Loucy (cell line): ENCODE data around the gene EFCC1.

Experiments
- H2AFZ ChIP-seq: fragments of 200-600 bp; sonication (generic); 2 replicates; pipeline ENCODE4 v1.6.0; 2016; ENCODE audit warnings: antibody characterized with exemption, mild to moderate bottlenecking, low read length, moderate library complexity
- H3F3A ChIP-seq: fragments of 200-600 bp; 2 replicates; pipeline ENCODE4 v1.6.0; 2016; ENCODE audit warnings: antibody characterized with exemption, low read depth, mild to moderate bottlenecking
- H3K27me3 ChIP-seq: fragments of 200-600 bp; sonication (generic); 2 replicates; pipeline ENCODE4 v1.6.1; 2014; ENCODE audit warnings: low read length, mild to moderate bottlenecking; ENCODE audit not compliant: insufficient read depth, poor library complexity, severe bottlenecking
- H3K36me3 ChIP-seq: fragments of 200-600 bp; sonication (generic); 2 replicates; pipeline ENCODE4 v1.6.1; 2016; ENCODE audit warnings: low read length; ENCODE audit not compliant: insufficient read depth
- H3K4me1 ChIP-seq: fragments of 200-600 bp; sonication (generic); 2 replicates; pipeline ENCODE4 v1.5.1; 2014; ENCODE audit warnings: low read length, mild to moderate bottlenecking; ENCODE audit not compliant: insufficient read depth, poor library complexity, severe bottlenecking
- H3K4me2 ChIP-seq: fragments of 200-600 bp; sonication (generic); 2 replicates; pipeline ENCODE4 v1.6.0; 2014; ENCODE audit warnings: antibody characterized with exemption, low read length, low read depth, mild to moderate bottlenecking; ENCODE audit not compliant: poor library complexity, severe bottlenecking
- H3K4me3 ChIP-seq: fragments of 200-600 bp; sonication (generic); 2 replicates; pipeline ENCODE4 v1.5.1; 2014; ENCODE audit warnings: low read length, mild to moderate bottlenecking, mixed read lengths; ENCODE audit not compliant: poor library complexity, severe bottlenecking
- H3K79me2 ChIP-seq: fragments of 200-600 bp; sonication (generic); 2 replicates; pipeline ENCODE4 v1.6.1; 2014; ENCODE audit warnings: low read length; ENCODE audit not compliant: insufficient read depth
- H3K9ac ChIP-seq: fragments of 200-600 bp; sonication (generic); 2 replicates; pipeline ENCODE4 v1.6.0; 2014; ENCODE audit warnings: mild to moderate bottlenecking, low read depth, low read length, moderate library complexity; ENCODE audit not compliant: poor library complexity, severe bottlenecking
- H3K9me2 ChIP-seq: fragments of 200-600 bp; sonication (generic); replicated peaks from 2 replicates; pipeline ENCODE4 v1.6.1; 2016; ENCODE audit warnings: low read depth, low read length, mixed read lengths
- H3K9me3 ChIP-seq: fragments of 200-600 bp; sonication (generic); 2 replicates; pipeline ENCODE4 v1.6.1; 2014; ENCODE audit warnings: mild to moderate bottlenecking, antibody characterized with exemption, low read length, low read depth; ENCODE audit not compliant: insufficient read depth
- H4K20me1 ChIP-seq: fragments of 200-600 bp; sonication (generic); 2 replicates; pipeline ENCODE4 v1.6.0; 2014; ENCODE audit warnings: antibody characterized with exemption, low read length, mild to moderate bottlenecking; ENCODE audit not compliant: insufficient read depth, poor library complexity, severe bottlenecking
- CTCF ChIP-seq: fragments of 200-600 bp; sonication (generic); conservative IDR thresholded peaks from 2 replicates; pipeline ENCODE4 v1.5.1; 2014; ENCODE audit warnings: mild to moderate bottlenecking, antibody characterized with exemption, low read length
- EZH2phosphoT487 ChIP-seq: fragments of 200-600 bp; IDR thresholded peaks from 2 replicates; pipeline ENCODE4 v1.6.1; 2018; ENCODE audit warnings: antibody characterized with exemption, mild to moderate bottlenecking, moderate library complexity, borderline replicate concordance

Gene EFCC1

GRCh38 chr3:129025691-129026435 lies 24.8 kb downstream of the EFCC1 start:
- Histone ChIP-seq H3K4me1 (peaks cover 16% of the 10 kb centered on the region), H3K27me3 (no peaks in the 10 kb centered on the region), H2AFZ (no peak overlapping the region), H3K4me2 (peak overlapping the region; percentile 98), H3K79me2 (peaks cover 13% of the 10 kb centered on the region; the same call in 1 of the 2 replicates), H3F3A (no peaks in the 10 kb centered on the region), H4K20me1 (no peaks in the 10 kb centered on the region), H3K4me3 (peak overlapping the region; percentile 74), H3K9ac (peak overlapping the region; percentile 78), H3K9me2 (no peaks in the 10 kb centered on the region), H3K9me3 (no peaks in the 10 kb centered on the region), H3K36me3 (no peaks in the 10 kb centered on the region)
- TF ChIP-seq EZH2phosphoT487, result no peak
- TF ChIP-seq CTCF, result no peak

- peak overlapping the region; percentile 78 for H3K9ac ChIP-seq
- H4K20me1 ChIP-seq, result no peaks in the 10 kb centered on the region
- peak overlapping the region; percentile 74 for H3K4me3 ChIP-seq
- H3F3A ChIP-seq, result no peaks in the 10 kb centered on the region
- peak overlapping the region; percentile 98 for H3K4me2 ChIP-seq
- H2AFZ ChIP-seq, result peak overlapping the region; percentile 98
- H3K36me3 ChIP-seq, result no peaks in the 10 kb centered on the region
- TF ChIP-seq EZH2phosphoT487 (no peak), CTCF (peak; percentile 72)
- no peaks in the 10 kb centered on the region for H3K9me2 ChIP-seq
- no peaks in the 10 kb centered on the region for H3K27me3 ChIP-seq
- no peaks in the 10 kb centered on the region for H3K9me3 ChIP-seq
- peaks cover 16% of the 10 kb centered on the region for H3K4me1 ChIP-seq
- peaks cover 13% of the 10 kb centered on the region; the same call in 1 of the 2 replicates for H3K79me2 ChIP-seq
Observed at GRCh38 chr3:129026728-129027543, 25.8 kb downstream of the EFCC1 start.

GRCh38 chr3:129027544-129027880 lies 26.4 kb downstream of the EFCC1 start:
- Histone ChIP-seq H3K9ac (peak overlapping the region; percentile 54), H3K9me2 (no peaks in the 10 kb centered on the region), H4K20me1 (no peaks in the 10 kb centered on the region), H3K27me3 (no peaks in the 10 kb centered on the region), H2AFZ (peak overlapping the region; percentile 98), H3K9me3 (no peaks in the 10 kb centered on the region), H3K79me2 (peaks cover 13% of the 10 kb centered on the region; the same call in 1 of the 2 replicates), H3K4me3 (peak overlapping the region; percentile 74), H3K4me1 (peaks cover 16% of the 10 kb centered on the region), H3K4me2 (peak overlapping the region; percentile 98), H3K36me3 (no peaks in the 10 kb centered on the region), H3F3A (no peaks in the 10 kb centered on the region)
- no peak for TF ChIP-seq EZH2phosphoT487
